ENCODE measurements around the gene YY1AP1.
A peak's percentile ranks its signal among the peaks of the same experiment; 100 is the strongest.
"Not testable (repeated sequence)": the region's sequence is repeated elsewhere in the genome, so short reads cannot be mapped to it uniquely, and the experiment has no call there.

DNA sequence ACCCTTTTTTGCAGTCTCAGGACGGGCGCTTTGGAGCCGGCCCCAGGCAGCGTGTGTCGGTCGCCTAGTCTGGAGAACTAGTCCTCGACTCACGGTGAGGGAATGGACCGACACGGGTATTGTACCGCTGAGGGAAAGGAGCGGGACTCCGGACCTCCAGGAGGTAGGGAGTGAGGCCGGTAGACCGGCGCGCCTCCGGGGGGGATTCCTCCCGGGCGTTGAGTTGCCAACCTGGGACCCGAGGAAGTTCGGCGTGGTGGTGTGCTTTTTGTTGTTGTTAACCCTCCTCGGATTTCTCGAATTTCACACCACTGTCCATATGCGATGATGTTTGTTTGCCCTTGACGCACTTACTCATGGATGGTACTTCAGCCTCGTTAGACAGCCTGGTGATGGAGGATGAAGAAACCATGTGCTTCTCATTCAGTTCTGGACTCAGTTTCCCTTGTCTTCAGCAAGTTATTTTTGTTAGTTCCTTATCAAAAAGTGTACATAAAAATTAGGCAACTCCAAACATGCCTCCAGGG lies 570 bp upstream of the YY1AP1 start, which contains the start of gene DAP3:
- TF ChIP-seq CTCF (IDR thresholded peaks at IDR 0.05) = not testable (repeated sequence)
- TF ChIP-seq POLR2A (IDR thresholded peaks at IDR 0.05) = peak; percentile 9

Measured in right lobe of liver (tissue), 4 donors.